H9 (cell line): ENCODE measurements around the gene TPCN2. TPM values are rescaled to one million over a fixed set of nuclear protein-coding genes. Genes with fewer than 3 reads are reported as not detected.

Experiments
- DNase-seq: peaks from one replicate; pipeline ENCODE4 v3.0.0-alpha.2; 2017
- H2AFZ ChIP-seq: one replicate; pipeline ENCODE4 v1.6.1; 2013; ENCODE audit warnings: mild to moderate bottlenecking, low read length, control low read depth, moderate library complexity
- H2AK5ac ChIP-seq: 2 replicates; pipeline ENCODE4 v1.6.1; 2013; ENCODE audit warnings: low read length, control low read depth, mixed read lengths; ENCODE audit not compliant: insufficient read length
- H2BK120ac ChIP-seq: one replicate; pipeline ENCODE4 v1.6.1; 2013; ENCODE audit warnings: low read depth, mild to moderate bottlenecking, low read length, control low read depth, inconsistent platforms; ENCODE audit not compliant: poor library complexity, severe bottlenecking
- H2BK12ac ChIP-seq: 2 replicates; pipeline ENCODE4 v1.6.1; 2013; ENCODE audit warnings: low read length, control low read depth, mixed read lengths, low read depth; ENCODE audit not compliant: insufficient read length
- H2BK15ac ChIP-seq: 2 replicates; pipeline ENCODE4 v1.6.1; 2013; ENCODE audit warnings: low read depth, low read length, control low read depth
- H2BK20ac ChIP-seq: one replicate; pipeline ENCODE4 v1.6.1; 2013; ENCODE audit warnings: low read depth, mild to moderate bottlenecking, low read length, control low read depth, inconsistent platforms; ENCODE audit not compliant: poor library complexity, severe bottlenecking
- H2BK5ac ChIP-seq: 2 replicates; pipeline ENCODE4 v1.6.1; 2013; ENCODE audit warnings: low read length, control low read depth, mixed read lengths; ENCODE audit not compliant: insufficient read length
- H3K14ac ChIP-seq: 2 replicates; pipeline ENCODE4 v1.6.1; 2013; ENCODE audit warnings: low read length, control low read depth; ENCODE audit not compliant: insufficient read depth
- H3K18ac ChIP-seq: 2 replicates; pipeline ENCODE4 v1.6.1; 2013; ENCODE audit warnings: low read depth, mild to moderate bottlenecking, mixed read lengths, low read length, control low read depth; ENCODE audit not compliant: insufficient read length
- H3K23ac ChIP-seq: 2 replicates; pipeline ENCODE4 v1.6.1; 2013; ENCODE audit warnings: low read length, control low read depth, mixed read lengths, low read depth; ENCODE audit not compliant: insufficient read length
- H3K23me2 ChIP-seq: 2 replicates; pipeline ENCODE4 v1.6.1; 2013; ENCODE audit warnings: low read depth, mild to moderate bottlenecking, mixed read lengths, low read length, control low read depth; ENCODE audit not compliant: insufficient read length, poor library complexity, severe bottlenecking
- H3K27ac ChIP-seq: 2 replicates; pipeline ENCODE4 v1.5.1; 2013; ENCODE audit warnings: low read length, control low read depth, mixed read lengths, low read depth; ENCODE audit not compliant: insufficient read length
- H3K27me3 ChIP-seq: 2 replicates; pipeline ENCODE4 v1.6.1; 2013; ENCODE audit warnings: low read length, control low read depth, inconsistent platforms; ENCODE audit not compliant: insufficient read depth
- H3K4ac ChIP-seq: 2 replicates; pipeline ENCODE4 v1.6.1; 2013; ENCODE audit warnings: low read depth, mild to moderate bottlenecking, control low read depth, inconsistent platforms, low read length, moderate library complexity
- H3K4me1 ChIP-seq: 2 replicates; pipeline ENCODE4 v1.6.1; 2013; ENCODE audit warnings: low read length, control low read depth, inconsistent platforms; ENCODE audit not compliant: insufficient read depth
- H3K4me2 ChIP-seq: 2 replicates; pipeline ENCODE4 v1.6.1; 2013; ENCODE audit warnings: low read length, control low read depth, mixed read lengths; ENCODE audit not compliant: insufficient read length, insufficient read depth
- H3K56ac ChIP-seq: 2 replicates; pipeline ENCODE4 v1.6.1; 2013; ENCODE audit warnings: low read depth, mild to moderate bottlenecking, mixed read lengths, low read length, control low read depth; ENCODE audit not compliant: insufficient read length
- H3K79me1 ChIP-seq: 2 replicates; pipeline ENCODE4 v1.6.1; 2013; ENCODE audit warnings: low read depth, mild to moderate bottlenecking, moderate library complexity, low read length, control low read depth, inconsistent platforms; ENCODE audit not compliant: insufficient read depth, poor library complexity, severe bottlenecking
- H3K79me2 ChIP-seq: 2 replicates; pipeline ENCODE4 v1.6.1; 2013; ENCODE audit warnings: low read length, control low read depth, inconsistent platforms; ENCODE audit not compliant: insufficient read depth
- H3K9ac ChIP-seq: 2 replicates; pipeline ENCODE4 v1.6.1; 2013; ENCODE audit warnings: low read length, control low read depth, mixed read lengths; ENCODE audit not compliant: insufficient read length; ENCODE audit errors: extremely low read depth
- H3K9me3 ChIP-seq: one replicate; pipeline ENCODE4 v1.6.1; 2013; ENCODE audit warnings: low read depth, low read length, inconsistent platforms; ENCODE audit not compliant: control insufficient read depth
- H3T11ph ChIP-seq: one replicate; pipeline ENCODE4 v1.6.1; 2013; ENCODE audit warnings: mild to moderate bottlenecking, low read length, control low read depth, inconsistent platforms
- H4K20me1 ChIP-seq: one replicate; pipeline ENCODE4 v1.6.1; 2013; ENCODE audit not compliant: control insufficient read depth, insufficient read length, insufficient read depth
- H4K5ac ChIP-seq: 2 replicates; pipeline ENCODE4 v1.6.1; 2013; ENCODE audit warnings: low read depth, mild to moderate bottlenecking, mixed read lengths, low read length, control low read depth; ENCODE audit not compliant: insufficient read length
- H4K8ac ChIP-seq: replicated peaks from 2 replicates; pipeline ENCODE4 v1.6.1; 2013; ENCODE audit warnings: low read length, control low read depth, mixed read lengths, low read depth; ENCODE audit not compliant: insufficient read length
- H4K91ac ChIP-seq: 2 replicates; pipeline ENCODE4 v1.6.1; 2013; ENCODE audit warnings: low read depth, mild to moderate bottlenecking, moderate library complexity, mixed read lengths, low read length, control low read depth; ENCODE audit not compliant: insufficient read length
- H3K27ac Mint-ChIP-seq, 3 experiments: 2 replicates in 2 of 3; 3 replicates in 1 of 3; pipeline ENCODE4 v1.8.0; 2020 to 2021; ENCODE audit warnings: mixed read lengths in 3 of 3, mild to moderate bottlenecking in 1 of 3, moderate library complexity in 1 of 3
- H3K27me3 Mint-ChIP-seq: 2 replicates; pipeline ENCODE4 v1.8.0; 2021; ENCODE audit warnings: low read depth, mild to moderate bottlenecking, moderate library complexity, mixed read lengths
- H3K36me3 Mint-ChIP-seq, 3 experiments: 2 replicates in 2 of 3; 3 replicates in 1 of 3; pipeline ENCODE4 v1.8.0; 2020 to 2021; ENCODE audit warnings: low read depth in 3 of 3, mixed read lengths in 3 of 3; ENCODE audit not compliant: insufficient read depth in 1 of 3
- H3K4me1 Mint-ChIP-seq, 2 experiments: 2 replicates each; pipeline ENCODE4 v1.8.0; 2020; ENCODE audit warnings: mixed read lengths in 2 of 2
- H3K4me3 Mint-ChIP-seq, 2 experiments: 2 replicates in 1 of 2; 3 replicates in 1 of 2; pipeline ENCODE4 v1.8.0; 2020 to 2021; ENCODE audit warnings: mild to moderate bottlenecking in 2 of 2, mixed read lengths in 2 of 2, moderate library complexity in 1 of 2
- H3K9me3 Mint-ChIP-seq, 2 experiments: 2 replicates in 1 of 2; 3 replicates in 1 of 2; pipeline ENCODE4 v1.8.0; 2020; ENCODE audit warnings: mild to moderate bottlenecking in 2 of 2, mixed read lengths in 2 of 2, moderate library complexity in 1 of 2
- CTCF ChIP-seq: fragments of 200-600 bp; sonication (generic); conservative IDR thresholded peaks from 3 replicates; pipeline ENCODE4 v1.8.0; 2021; ENCODE audit warnings: antibody characterized with exemption, mild to moderate bottlenecking
- WGBS: extraction: QIAGEN DNeasy Blood & Tissue Kit; methylation state at CpG from one replicate; pipeline ENCODE4 v1.1.7; 2013; ENCODE audit warnings: missing lambda C conversion rate, low lambda C conversion rate, mixed read lengths; ENCODE audit not compliant: insufficient read length; ENCODE audit errors: extremely low coverage; 5-methylcytosine and 5-hydroxymethylcytosine counted together
- total RNA-seq: library from RNA; stranded (reverse); gene quantifications from 2 replicates; pipeline ENCODE4 v1.2.1, GENCODE V29; 2021

Gene TPCN2
- total RNA-seq, 1 experiment from 2014 or later: 16.8 TPM

- Histone ChIP-seq H3K23ac (no peak overlapping the region), H2BK15ac (no peak overlapping the region), H3K4ac (no peak overlapping the region), H2AK5ac (no peak overlapping the region), H3K4me1 (peaks cover 2% of the 10 kb centered on the region; the same call in 1 of the 2 replicates), H3K56ac (no peak overlapping the region), H2BK120ac (no peak overlapping the region), H2BK20ac (no peak overlapping the region), H3K27ac (no peak overlapping the region), H3K4me2 (no peak overlapping the region), H3K14ac (no peak overlapping the region), H4K8ac (no peak overlapping the region), H3T11ph (no peak overlapping the region), H3K79me2 (no peaks in the 10 kb centered on the region), H2BK12ac (no peak overlapping the region), H3K9me3 (no peaks in the 10 kb centered on the region), H3K23me2 (peaks cover 22% of the 10 kb centered on the region), H2AFZ (no peak overlapping the region), H3K18ac (no peak overlapping the region), H3K79me1 (no peaks in the 10 kb centered on the region), H4K91ac (no peak overlapping the region), H4K20me1 (no peaks in the 10 kb centered on the region), H3K9ac (no peak overlapping the region), H2BK5ac (no peak overlapping the region), H4K5ac (no peak overlapping the region), H3K27me3 (no peaks in the 10 kb centered on the region)
- H3K27ac Mint-ChIP-seq: no peak overlapping the region
- TF ChIP-seq CTCF: no peak
- H3K4me3 Mint-ChIP-seq: no peak overlapping the region
- no peak for DNase-seq
- WGBS: no CpG with 5 or more reads among the region's 16 CpGs
- H3K36me3 Mint-ChIP-seq: peaks cover 0 to 5% (median 0%) of the 10 kb centered on the region in 3 experiments; a peak in 3 of 7 replicates
- H3K27me3 Mint-ChIP-seq: peaks cover 7% of the 10 kb centered on the region
- peaks cover 36% of the 10 kb centered on the region in 2 experiments for H3K4me1 Mint-ChIP-seq
- no peaks in the 10 kb centered on the region for H3K9me3 Mint-ChIP-seq
Measured at GRCh38 chr11:69009441-69010211, 39.1 kb upstream of the TPCN2 start.
